GM13976 (cell line): ENCODE measurements around the gene LYPLA2.

ENCODE experiments used
- DNase-seq: peaks from one replicate; pipeline ENCODE4 v3.0.0; 2012; ENCODE audit warnings: low spot score
- CTCF ChIP-seq: IDR thresholded peaks from 2 replicates; pipeline ENCODE4 v1.5.1; 2012; ENCODE audit warnings: borderline replicate concordance, mild to moderate bottlenecking; ENCODE audit not compliant: insufficient read depth; ENCODE audit errors: extremely low read depth, missing control alignments, control extremely low read depth
- in situ Hi-C: fragments of 300-500 bp; cut with MboI; formaldehyde crosslinking; loops from one replicate; pipeline ENCODE4 v1.12.0; 2022; ENCODE audit warnings: low sequenced_read_pairs, mixed read lengths, inconsistent platforms; ENCODE audit not compliant: unreplicated experiment

LYPLA2 gene

GRCh38 chr1:23836037-23836436 is 45.1 kb downstream of the LYPLA2 start:
- in situ Hi-C loops: no loop called here
- no peak for DNase-seq

GRCh38 chr1:23837908-23838307 is 47.0 kb downstream of the LYPLA2 start:
- no peak for DNase-seq
- in situ Hi-C loops: no loop called here
- no peak for TF ChIP-seq CTCF

More at GRCh38 chr1:23836037-23836436, 45.1 kb downstream of the LYPLA2 start:
- no peak for TF ChIP-seq CTCF

GRCh38 chr1:23838401-23838866 is 47.5 kb downstream of the LYPLA2 start:
- DNase-seq: peak; percentile 81
- in situ Hi-C loops: no loop called here
- no peak for TF ChIP-seq CTCF

- in situ Hi-C loops: no loop called here
- TF ChIP-seq CTCF: no peak
- no peak for DNase-seq
Observed at GRCh38 chr1:23843644-23844043, 52.7 kb downstream of the LYPLA2 start.
